ELF-1 (cell line): Measurements from ENCODE around the gene SLC6A3.
"Not testable (repeated sequence)": the region's sequence is repeated elsewhere in the genome, so short reads cannot be mapped to it uniquely, and the experiment has no call there.

Source experiments
- DNase-seq: peaks from one replicate; pipeline ENCODE4 v3.0.0-alpha.2; 2016; ENCODE audit warnings: low read depth, low spot score

Gene SLC6A3

GRCh38 chr5:1374679-1375055, 70.6 kb downstream of the SLC6A3 start:
- DNase-seq, result no peak

DNA sequence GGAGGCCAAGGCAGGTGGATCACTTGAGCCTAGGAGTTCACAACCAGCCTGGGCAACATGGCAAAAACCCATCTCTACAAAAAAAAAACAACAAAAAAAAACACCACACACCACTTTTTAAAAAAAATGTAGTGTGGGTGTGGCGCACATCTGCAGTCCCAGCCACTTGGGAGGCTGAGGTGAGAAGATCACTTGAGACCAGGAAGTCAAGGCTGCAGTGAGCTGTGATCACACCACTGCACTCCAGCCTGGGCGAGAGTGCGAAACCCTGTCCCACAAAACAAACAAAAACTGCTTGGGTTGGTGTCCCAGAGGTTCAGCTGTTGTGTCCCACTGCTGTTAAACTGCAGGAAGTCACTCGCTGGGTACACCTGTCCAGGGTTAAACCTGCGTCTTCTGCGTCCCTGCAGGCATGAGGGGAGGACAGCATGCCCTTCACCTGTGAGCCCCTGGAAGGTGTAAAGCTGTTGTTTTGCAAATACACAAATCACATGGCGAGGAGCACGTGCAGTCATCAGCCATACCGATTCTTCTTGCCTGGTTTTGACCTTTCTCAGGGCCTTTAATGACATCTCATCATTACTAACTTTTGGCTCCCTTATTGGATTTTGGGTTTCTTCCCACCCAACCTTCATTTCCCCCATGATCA, 71.1 kb downstream of the SLC6A3 start:
- no peak for DNase-seq

GRCh38 chr5:1371972-1372342, 73.3 kb downstream of the SLC6A3 start:
- not testable (repeated sequence) for DNase-seq

DNA sequence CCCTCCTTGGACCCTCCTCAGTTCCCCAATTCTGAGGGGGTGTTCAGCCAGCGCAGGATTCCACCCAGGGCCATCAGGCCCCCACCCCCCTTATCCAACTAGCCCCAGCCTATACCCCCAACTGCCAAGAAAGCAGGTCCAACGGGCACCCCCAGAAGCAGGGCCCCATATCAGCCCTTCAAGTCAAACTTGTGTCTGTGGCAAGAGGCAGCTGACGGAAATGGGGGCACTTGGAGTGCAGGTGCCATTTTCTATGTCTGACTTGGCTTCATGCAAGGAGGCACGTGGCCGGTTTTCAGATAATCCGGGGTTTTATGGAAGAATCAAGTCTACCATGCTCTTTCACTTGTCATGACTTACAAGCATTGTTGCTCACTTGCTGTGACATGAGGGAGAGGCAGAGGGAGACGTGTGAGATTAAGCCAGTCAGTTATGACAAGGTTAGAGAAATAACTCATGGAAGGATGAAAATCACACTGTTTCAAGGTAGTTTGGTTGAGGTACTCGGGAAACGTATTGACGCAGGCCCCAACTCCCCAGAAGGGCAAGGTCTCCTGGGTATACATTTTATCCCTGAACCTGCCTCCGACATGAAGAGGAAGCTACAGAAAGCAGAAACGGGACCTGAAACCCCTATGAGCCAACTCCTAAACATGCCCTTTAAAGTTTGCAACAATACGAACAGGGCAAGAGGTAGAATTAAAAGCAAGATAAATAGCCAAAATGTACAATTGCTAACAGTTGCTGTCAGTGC, 73.8 kb downstream of the SLC6A3 start:
- DNase-seq, result no peak

- DNase-seq, result no peak
These were observed 75.2 kb downstream of the SLC6A3 start for GRCh38 chr5:1370006-1370405.

GRCh38 chr5:1368756-1369155, 76.5 kb downstream of the SLC6A3 start:
- no peak for DNase-seq

- DNase-seq, result no peak
These were observed 77.0 kb downstream of the SLC6A3 start for GRCh38 chr5:1368236-1368635.

DNA sequence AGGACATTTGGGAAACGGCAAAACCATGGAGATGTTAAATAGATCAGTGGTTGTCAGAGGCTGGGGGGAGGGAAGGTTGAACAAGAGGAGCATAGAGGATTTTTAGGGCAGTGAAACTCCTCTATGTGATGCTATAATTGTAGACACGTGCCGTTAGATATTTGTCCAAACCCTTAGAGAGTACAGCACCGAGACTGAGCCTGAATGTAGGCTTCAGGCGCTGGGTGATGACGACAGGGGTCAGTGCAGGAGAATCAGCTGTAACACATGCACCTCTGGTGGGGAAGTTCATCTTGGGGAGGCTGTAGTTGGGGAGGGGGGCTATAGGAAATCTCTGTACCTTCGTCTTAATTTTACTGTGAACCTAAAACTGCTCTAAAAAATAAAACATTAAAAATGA, 78.1 kb downstream of the SLC6A3 start:
- no peak for DNase-seq

GRCh38 chr5:1366514-1366913, 78.7 kb downstream of the SLC6A3 start:
- DNase-seq, result no peak

GRCh38 chr5:1364211-1364610, 81.0 kb downstream of the SLC6A3 start:
- DNase-seq, result no peak

DNA sequence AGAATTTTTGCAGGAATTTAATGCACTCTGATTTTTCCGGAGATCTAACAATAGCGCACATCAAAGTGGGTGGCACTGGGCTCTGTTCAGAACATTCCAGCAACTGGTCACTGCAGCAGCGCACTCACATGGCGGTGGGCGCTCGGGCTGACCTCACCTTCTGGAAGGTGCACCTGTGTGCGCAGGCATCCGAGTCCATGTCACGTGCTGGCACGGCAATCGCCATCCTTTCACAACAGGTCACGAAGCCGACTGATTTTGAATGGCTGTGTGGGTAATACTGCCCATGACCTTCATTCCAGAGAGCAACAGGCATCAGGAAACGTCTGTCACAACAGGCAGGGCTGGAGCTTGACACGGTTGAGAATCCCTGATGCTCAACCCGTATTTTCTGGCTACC, 81.7 kb downstream of the SLC6A3 start:
- DNase-seq, result no peak

DNA sequence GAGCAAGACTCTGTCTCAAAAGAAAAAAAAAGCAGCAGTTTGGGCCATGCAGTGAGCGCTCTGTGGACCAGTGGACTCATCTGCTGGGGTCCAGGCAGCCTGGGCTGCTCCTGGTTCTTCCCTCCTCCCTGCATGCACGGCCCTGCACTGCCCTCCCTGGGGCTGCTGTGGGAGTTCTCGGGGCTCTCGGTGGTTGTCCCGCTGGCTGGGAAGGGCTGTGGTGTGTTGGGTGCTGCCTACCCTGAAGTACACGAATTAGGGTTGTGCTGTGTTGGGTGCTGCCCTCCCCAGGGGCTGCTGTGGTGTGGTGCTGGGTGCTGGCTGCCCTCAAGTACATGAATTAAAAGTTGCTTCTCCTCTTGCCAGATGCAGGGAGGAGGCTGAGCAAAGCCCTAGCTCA, 82.1 kb downstream of the SLC6A3 start:
- no peak for DNase-seq

- no peak for DNase-seq
These were observed 82.8 kb downstream of the SLC6A3 start for GRCh38 chr5:1362242-1363015.

GRCh38 chr5:1360861-1361260, 84.4 kb downstream of the SLC6A3 start:
- no peak for DNase-seq

- not testable (repeated sequence) for DNase-seq
These were observed 84.9 kb downstream of the SLC6A3 start for GRCh38 chr5:1360367-1360766.

GRCh38 chr5:1359713-1360112, 85.5 kb downstream of the SLC6A3 start:
- DNase-seq, result no peak

DNA sequence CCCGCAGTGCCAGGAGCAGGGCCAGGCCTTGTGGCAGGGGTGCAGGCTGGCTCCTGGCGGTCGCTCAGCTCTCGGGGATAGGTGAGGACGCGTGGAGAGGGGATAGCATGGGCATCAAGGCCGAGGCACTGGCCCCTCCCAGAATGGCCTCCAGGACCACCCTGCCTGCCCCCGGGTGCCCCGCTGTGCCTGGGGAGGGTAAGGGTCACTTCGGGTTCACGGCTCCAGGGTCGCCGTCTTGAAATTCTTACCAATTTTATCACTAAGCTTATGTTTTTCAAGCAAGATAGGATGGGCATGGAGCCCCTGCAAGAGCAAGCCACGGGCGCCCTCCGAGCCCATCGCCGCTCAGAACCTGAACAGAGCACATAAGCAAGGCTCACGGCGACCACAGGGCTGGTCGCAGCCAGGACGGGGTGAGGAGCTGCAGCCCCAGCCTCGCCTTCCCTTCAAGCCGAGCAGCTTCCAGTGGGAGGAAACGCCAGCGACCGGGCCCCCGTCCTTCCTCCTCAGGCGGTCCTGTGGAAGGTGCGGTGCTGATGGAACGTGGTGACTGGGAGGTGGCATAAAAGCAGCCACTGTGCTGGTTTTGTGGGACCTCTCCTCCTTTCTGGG, 86.1 kb downstream of the SLC6A3 start:
- DNase-seq, result no peak

- no peak for DNase-seq
These were observed 86.6 kb downstream of the SLC6A3 start for GRCh38 chr5:1358726-1359025.

- DNase-seq, result no peak
These were observed 87.1 kb downstream of the SLC6A3 start for GRCh38 chr5:1357946-1358725.

DNA sequence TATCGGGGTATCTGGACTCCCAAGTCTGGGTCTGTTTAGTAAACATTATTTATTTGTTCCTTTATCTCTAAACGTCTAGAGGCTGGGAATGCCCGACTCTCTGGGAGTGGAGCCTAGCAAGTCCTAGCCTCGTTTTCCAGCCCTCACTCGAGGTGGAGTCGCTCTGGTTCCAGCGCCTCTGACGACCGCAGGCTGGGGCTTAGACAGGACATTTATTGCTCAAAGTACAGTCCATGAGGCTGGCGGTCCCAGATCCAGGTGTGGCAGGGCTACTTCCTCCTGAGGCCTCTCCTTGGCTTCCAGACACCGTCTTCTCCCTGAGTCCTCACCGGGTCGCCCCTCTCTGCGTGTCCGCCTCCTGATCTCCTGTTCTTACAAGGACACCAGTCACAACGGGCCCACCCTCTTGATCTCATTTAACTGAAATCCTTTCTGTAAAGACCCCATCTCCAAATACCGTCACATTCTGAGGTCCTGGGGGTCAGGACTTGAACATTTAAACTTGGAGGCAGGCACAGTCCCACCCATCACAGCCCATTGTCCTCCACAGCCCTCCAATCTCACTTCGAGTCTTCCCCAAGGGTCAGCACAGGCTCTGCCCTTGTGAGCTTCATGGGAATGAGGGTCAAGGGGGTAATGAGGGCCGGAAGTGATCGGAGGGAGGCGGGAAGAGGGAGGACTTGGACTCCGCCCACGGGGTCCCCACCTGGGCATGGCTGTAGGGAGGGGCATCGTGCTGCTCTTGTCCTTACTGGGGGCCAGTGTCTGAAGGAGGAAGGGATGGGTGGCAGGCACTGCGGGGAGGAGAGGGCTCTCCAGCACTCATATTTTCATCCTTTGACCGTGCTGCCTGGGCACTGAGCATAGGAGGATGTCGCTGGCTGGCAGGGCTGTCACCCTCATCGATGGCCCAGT, 88.1 kb downstream of the SLC6A3 start:
- no peak for DNase-seq

GRCh38 chr5:1354576-1354975, 90.7 kb downstream of the SLC6A3 start:
- DNase-seq, result no peak
